RWPE2 (cell line): Measurements from ENCODE around the gene ITGA11.
A peak's percentile ranks its signal among the peaks of the same experiment; 100 is the strongest.

Experiments used
- ATAC-seq: fragments of 200-7000 bp; cut with Tn5 transposase; 3 replicates; pipeline ENCODE4 v1.9.1; 2021; ENCODE audit warnings: low read depth
- DNase-seq: peaks from one replicate; pipeline ENCODE4 v3.0.0-alpha.2; 2020; ENCODE audit warnings: low spot score
- H3K27ac ChIP-seq: fragments of 450-650 bp; 2 replicates; pipeline ENCODE4 v1.5.1; 2017; ENCODE audit warnings: mild to moderate bottlenecking; ENCODE audit not compliant: poor library complexity, severe bottlenecking
- H3K27me3 ChIP-seq: fragments of 250-450 bp; sonication (Bioruptor Pico); 2 replicates; pipeline ENCODE4 v1.5.1; 2021; ENCODE audit warnings: mild to moderate bottlenecking, moderate library complexity; ENCODE audit not compliant: insufficient read depth, poor library complexity, severe bottlenecking
- H3K36me3 ChIP-seq: fragments of 250-450 bp; sonication (Bioruptor Pico); 2 replicates; pipeline ENCODE4 v1.5.1; 2020; ENCODE audit warnings: low read depth, mild to moderate bottlenecking, moderate library complexity
- H3K4me1 ChIP-seq: fragments of 250-450 bp; sonication (Bioruptor Pico); 2 replicates; pipeline ENCODE4 v1.5.1; 2021; ENCODE audit warnings: mild to moderate bottlenecking, moderate library complexity; ENCODE audit not compliant: insufficient read depth, poor library complexity, severe bottlenecking
- H3K4me3 ChIP-seq: fragments of 250-450 bp; sonication (Bioruptor Pico); 2 replicates; pipeline ENCODE4 v1.5.1; 2021; ENCODE audit warnings: mild to moderate bottlenecking, moderate library complexity; ENCODE audit not compliant: severe bottlenecking
- H3K9me3 ChIP-seq: fragments of 250-450 bp; sonication (Bioruptor Pico); 2 replicates; pipeline ENCODE4 v1.5.1; 2021; ENCODE audit warnings: mild to moderate bottlenecking, moderate library complexity; ENCODE audit not compliant: severe bottlenecking
- CTCF ChIP-seq: fragments of 450-650 bp; IDR thresholded peaks from one replicate; pipeline ENCODE4 v1.5.1; 2017; ENCODE audit warnings: mild to moderate bottlenecking, moderate library complexity; ENCODE audit not compliant: poor library complexity, severe bottlenecking

The ITGA11 gene

DNA sequence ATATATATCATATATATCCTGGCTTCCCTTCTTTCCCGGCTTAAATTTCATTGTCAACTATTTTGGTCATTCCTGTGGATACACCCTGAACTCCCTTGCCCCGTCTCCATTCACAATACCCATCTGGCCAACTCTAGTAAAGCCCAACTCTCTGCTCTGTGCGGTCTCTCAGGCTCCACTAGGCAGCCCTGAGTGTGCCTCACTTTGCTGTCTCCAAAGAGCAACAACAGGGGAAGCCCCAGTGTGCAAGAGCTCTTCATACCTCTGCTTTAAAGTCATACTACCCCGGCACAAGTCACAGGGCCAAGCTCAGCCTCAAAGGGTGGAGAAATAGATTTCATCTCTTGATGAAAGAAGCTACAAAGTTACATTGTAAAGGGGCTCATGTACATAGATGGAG is 173.3 kb downstream of the ITGA11 start:
- no peaks in the 10 kb centered on the region for H3K36me3 ChIP-seq
- TF ChIP-seq CTCF, result no peak
- H3K9me3 ChIP-seq, result no peaks in the 10 kb centered on the region
- H3K4me3 ChIP-seq, result no peak overlapping the region
- ATAC-seq (no peak), DNase-seq (no peak)
- H3K4me1 ChIP-seq, result peaks cover 22% of the 10 kb centered on the region
- no peak overlapping the region for H3K27ac ChIP-seq
- no peaks in the 10 kb centered on the region for H3K27me3 ChIP-seq

GRCh38 chr15:68256675-68257450 is 175.1 kb downstream of the ITGA11 start:
- Histone ChIP-seq H3K9me3 (no peaks in the 10 kb centered on the region), H3K27ac (peak overlapping the region; percentile 69), H3K27me3 (no peaks in the 10 kb centered on the region), H3K4me3 (peak overlapping the region; percentile 37), H3K36me3 (no peaks in the 10 kb centered on the region), H3K4me1 (peaks cover 22% of the 10 kb centered on the region)
- DNase-seq (peak; percentile 95), ATAC-seq (peak; percentile 88)
- TF ChIP-seq CTCF, result peak; percentile 34

DNA sequence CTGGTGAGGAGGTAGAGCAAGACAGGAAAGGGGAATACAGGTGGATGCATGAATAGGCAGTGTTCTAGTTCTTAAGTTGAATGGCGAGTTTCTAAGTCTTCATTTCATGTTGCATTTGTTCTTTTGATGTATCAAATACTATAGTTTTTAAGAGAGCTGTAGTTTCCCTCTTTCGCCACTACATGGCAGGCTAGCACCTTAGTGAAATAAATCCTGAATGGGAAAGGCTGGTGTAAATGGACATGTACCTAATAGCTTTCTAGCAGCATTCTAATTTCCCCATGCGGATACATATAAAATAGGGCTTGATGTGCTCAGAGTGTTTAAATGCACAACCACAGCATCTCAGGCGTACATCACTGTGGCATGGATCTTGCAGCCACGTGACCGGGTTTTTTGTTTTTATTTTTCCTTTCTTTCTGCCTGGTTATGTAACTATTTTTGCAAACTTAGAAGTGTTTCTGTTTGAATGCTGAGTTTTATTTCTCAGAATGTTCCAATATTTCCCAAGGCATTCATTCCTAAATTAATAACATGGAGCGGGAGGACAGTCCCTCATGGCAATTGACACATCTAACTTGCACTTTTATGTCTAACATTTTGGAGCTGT is 178.9 kb downstream of the ITGA11 start:
- Histone ChIP-seq H3K4me1 (peaks cover 15% of the 10 kb centered on the region), H3K27ac (no peak overlapping the region), H3K4me3 (no peak overlapping the region), H3K27me3 (no peaks in the 10 kb centered on the region), H3K36me3 (no peaks in the 10 kb centered on the region), H3K9me3 (no peaks in the 10 kb centered on the region)
- peak; percentile 100 for TF ChIP-seq CTCF
- ATAC-seq, result peak; percentile 47
- no peak for DNase-seq

- ATAC-seq, result no peak
- H3K9me3 ChIP-seq, result peaks cover 3% of the 10 kb centered on the region
- no peaks in the 10 kb centered on the region for H3K36me3 ChIP-seq
- no peak overlapping the region for H3K27ac ChIP-seq
- DNase-seq, result no peak
- H3K4me3 ChIP-seq, result no peak overlapping the region
- no peak for TF ChIP-seq CTCF
- H3K27me3 ChIP-seq, result no peaks in the 10 kb centered on the region
- no peaks in the 10 kb centered on the region for H3K4me1 ChIP-seq
These were observed 182.8 kb downstream of the ITGA11 start for GRCh38 chr15:68249058-68249713.
